SH-SY5Y (cell line): ENCODE data around the gene MAPKAPK2.

Experiments
- GATA2 ChIP-seq: IDR thresholded peaks from 2 replicates; pipeline ENCODE4 v1.6.1; 2011; ENCODE audit warnings: mild to moderate bottlenecking, low read depth, low read length
- GATA3 ChIP-seq: IDR thresholded peaks from 2 replicates; pipeline ENCODE4 v1.6.1; 2011; ENCODE audit warnings: low read depth, mild to moderate bottlenecking, low read length, moderate library complexity

- TF ChIP-seq GATA2: no peak
- TF ChIP-seq GATA3: no peak
Observed at GRCh38 chr1:206709322-206709721, 24.6 kb downstream of the MAPKAPK2 start.
